Measurements from ENCODE around the gene CNTN3. TPM values are rescaled to one million over a fixed set of nuclear protein-coding genes. Genes with fewer than 3 reads are reported as not detected.

CNTN3 gene
- total RNA-seq (2021) = not detected in 2 replicates
- Bru-seq, nascent RNA = percentile 0 among the genes with signal in this experiment
- BruChase-seq, experiment 1, labeled RNA remaining after a 2-hour chase = not detected
- percentile 0 among the genes with signal in this experiment for BruChase-seq, experiment 2, labeled RNA remaining after a 6-hour chase
- long read RNA-seq = 0 reads

- H3K4me3 ChIP-seq = no peak within 1 kb of the TSS
- intact Hi-C loops (cut with micrococcal nuclease; ENCODE audit: unreplicated experiment) = no loop called here
- H3K4me2 ChIP-seq = no peak within 1 kb of the TSS
- no peaks in the 10 kb centered on the region for H3F3A ChIP-seq (ENCODE audit: insufficient read depth, low read depth)
- no peaks in the 10 kb centered on the region for H3K9me2 ChIP-seq (ENCODE audit: insufficient read depth)
- DNase-seq = no peak
- no TSS peak for BruUV-seq (replicated peaks)
- no peak within 1 kb of the TSS for H2AFZ ChIP-seq
- no peaks in the 10 kb centered on the region for H3K36me3 ChIP-seq (ENCODE audit: low read depth)
- no peak within 1 kb of the TSS for H3K27ac ChIP-seq
- H4K20me1 ChIP-seq (ENCODE audit: insufficient read depth) = no peaks in the 10 kb centered on the region
- POLR2A ChIA-PET (ENCODE audit: unreplicated experiment) = no interaction called here
- TF ChIP-seq CTCF (conservative IDR thresholded peaks at IDR 0.05) (no peak), EZH2 (IDR thresholded peaks at IDR 0.05; ENCODE audit: low read depth) (no peak)
- no peaks in the 10 kb centered on the region for H3K4me1 ChIP-seq (replicated peaks; ENCODE audit: insufficient read depth)
- H3K79me2 ChIP-seq (ENCODE audit: low read depth) = no peaks in the 10 kb centered on the region
- CTCF ChIA-PET = no interaction called here
- no peaks in the 10 kb centered on the region for H3K27me3 ChIP-seq (ENCODE audit: insufficient read depth, low read depth)
- no peaks in the 10 kb centered on the region for H3K9me3 ChIP-seq (ENCODE audit: insufficient read depth, low read depth)
Observed at GRCh38 chr3:74614107-74614967, at the start of gene CNTN3. Gene CNTN3 (minus strand): TSS chr3:74614659. CDS start chr3:74521112, 93,547 bp downstream.

- no TSS peak for BruUV-seq (replicated peaks)
- POLR2A ChIA-PET (ENCODE audit: unreplicated experiment) = no interaction called here
- Histone ChIP-seq H4K20me1 (ENCODE audit: insufficient read depth) (no peaks in the 10 kb centered on the region), H3K4me2 (no peak overlapping the region), H3K9me2 (ENCODE audit: insufficient read depth) (no peaks in the 10 kb centered on the region), H3K36me3 (ENCODE audit: low read depth) (no peaks in the 10 kb centered on the region), H3K27ac (no peak overlapping the region), H3F3A (ENCODE audit: insufficient read depth, low read depth) (no peaks in the 10 kb centered on the region), H3K4me1 (replicated peaks; ENCODE audit: insufficient read depth) (no peaks in the 10 kb centered on the region), H3K4me3 (no peak overlapping the region), H2AFZ (no peak overlapping the region), H3K79me2 (ENCODE audit: low read depth) (no peaks in the 10 kb centered on the region), H3K9me3 (ENCODE audit: insufficient read depth, low read depth) (no peaks in the 10 kb centered on the region), H3K27me3 (ENCODE audit: insufficient read depth, low read depth) (no peaks in the 10 kb centered on the region)
- CTCF ChIA-PET = no interaction called here
- TF ChIP-seq EZH2 (IDR thresholded peaks at IDR 0.05; ENCODE audit: low read depth) (no peak), CTCF (conservative IDR thresholded peaks at IDR 0.05) (no peak)
- intact Hi-C loops (cut with micrococcal nuclease; ENCODE audit: unreplicated experiment) = no loop called here
- DNase-seq = no peak
Observed at GRCh38 chr3:74663178-74663577, 48.7 kb upstream of the CNTN3 start.

GRCh38 chr3:74661672-74662071 is 47.2 kb upstream of the CNTN3 start:
- POLR2A ChIA-PET (ENCODE audit: unreplicated experiment) = no interaction called here
- intact Hi-C loops (cut with micrococcal nuclease; ENCODE audit: unreplicated experiment) = no loop called here
- Histone ChIP-seq H3K27me3 (ENCODE audit: insufficient read depth, low read depth) (no peaks in the 10 kb centered on the region), H3K9me2 (ENCODE audit: insufficient read depth) (no peaks in the 10 kb centered on the region), H2AFZ (no peak overlapping the region), H3K4me1 (replicated peaks; ENCODE audit: insufficient read depth) (no peaks in the 10 kb centered on the region), H3K9me3 (ENCODE audit: insufficient read depth, low read depth) (no peaks in the 10 kb centered on the region), H3K4me3 (no peak overlapping the region), H3K79me2 (ENCODE audit: low read depth) (no peaks in the 10 kb centered on the region), H3K27ac (no peak overlapping the region), H4K20me1 (ENCODE audit: insufficient read depth) (no peaks in the 10 kb centered on the region), H3F3A (ENCODE audit: insufficient read depth, low read depth) (no peaks in the 10 kb centered on the region), H3K36me3 (ENCODE audit: low read depth) (no peaks in the 10 kb centered on the region), H3K4me2 (no peak overlapping the region)
- DNase-seq = no peak
- CTCF ChIA-PET = no interaction called here
- TF ChIP-seq CTCF (conservative IDR thresholded peaks at IDR 0.05) = no peak
- TF ChIP-seq EZH2 (IDR thresholded peaks at IDR 0.05; ENCODE audit: low read depth) = no peak
- BruUV-seq (replicated peaks) = no TSS peak

All from PC-9 (cell line).